ENCODE measurements around the gene PSKH1. TPM values are rescaled to one million over a fixed set of nuclear protein-coding genes. Genes with fewer than 3 reads are reported as not detected.
"Not testable (repeated sequence)": the region's sequence is repeated elsewhere in the genome, so short reads cannot be mapped to it uniquely, and the experiment has no call there.

The PSKH1 gene
- polyA plus RNA-seq, 1 donor (not counting 4 experiments of a cell fraction or from before 2014, with no cell fraction given) = 10.7 TPM

GRCh38 chr16:67861877-67862276, 31.2 kb upstream of the PSKH1 start:
- no peak for DNase-seq (ENCODE audit: low read depth, low spot score)
- no peak for FAIRE-seq
- H3K9me3 ChIP-seq (ENCODE audit: control insufficient read depth, low read depth, low read length) = no peaks in the 10 kb centered on the region
- H3K27ac ChIP-seq (ENCODE audit: control insufficient read depth, insufficient read depth, low read length) = peak overlapping the region; percentile 32
- no peak overlapping the region for H3K4me3 ChIP-seq (ENCODE audit: control insufficient read depth in 2 of 3, extremely low read depth in 1 of 3, insufficient read depth in 2 of 3, low read depth in 1 of 3, low read length in 3 of 3)
- dilution Hi-C loops (cut with MboI; ENCODE audit: extremely low pct_ligation_motif_present, low sequenced_read_pairs) = no loop called here
- peaks cover 34% of the 10 kb centered on the region for H3K4me1 ChIP-seq (ENCODE audit: control insufficient read depth, extremely low read depth, insufficient read depth, low read length)
- no peaks in the 10 kb centered on the region for H3K27me3 ChIP-seq (ENCODE audit: control insufficient read depth, extremely low read depth, insufficient read depth, low read length)
- no peak overlapping the region for H3K9ac ChIP-seq (ENCODE audit: control insufficient read depth, extremely low read depth, insufficient read depth, low read length)
- peaks cover 6% of the 10 kb centered on the region for H3K9me1 ChIP-seq (ENCODE audit: control insufficient read depth, extremely low read depth, insufficient read depth, low read length)
- peaks cover 78% of the 10 kb centered on the region for H3K79me2 ChIP-seq (ENCODE audit: control insufficient read depth, insufficient read depth, low read length)
- H3K4me2 ChIP-seq (ENCODE audit: control insufficient read depth, extremely low read depth, insufficient read depth, low read depth, low read length) = no peak overlapping the region
- peaks cover 37% of the 10 kb centered on the region for H4K20me1 ChIP-seq (ENCODE audit: control insufficient read depth, extremely low read depth, insufficient read depth, low read length)
- no peak for TF ChIP-seq EZH2 (IDR thresholded peaks at IDR 0.05; ENCODE audit: low read length)
- TF ChIP-seq CTCF (optimal IDR thresholded peaks at IDR 0.05 in 1 of 3, IDR thresholded peaks at IDR 0.05 in 1 of 3, conservative IDR thresholded peaks at IDR 0.05 in 1 of 3; ENCODE audit: extremely low read depth in 1 of 3, insufficient read depth in 2 of 3, low read length in 3 of 3) = no peak
- H2AFZ ChIP-seq (ENCODE audit: control insufficient read depth, low read length) = no peak overlapping the region
- H3K36me3 ChIP-seq (ENCODE audit: control insufficient read depth in 2 of 2, extremely low read depth in 1 of 2, insufficient read depth in 2 of 2, low read length in 2 of 2) = peaks cover 16 to 52% of the 10 kb centered on the region in 2 experiments

- dilution Hi-C loops (cut with MboI; ENCODE audit: extremely low pct_ligation_motif_present, low sequenced_read_pairs) = no loop called here
- H3K9ac ChIP-seq (ENCODE audit: control insufficient read depth, extremely low read depth, insufficient read depth, low read length) = peak overlapping the region; percentile 8
- H3K79me2 ChIP-seq (ENCODE audit: control insufficient read depth, insufficient read depth, low read length) = peaks cover 70% of the 10 kb centered on the region
- no peak overlapping the region for H3K4me2 ChIP-seq (ENCODE audit: control insufficient read depth, extremely low read depth, insufficient read depth, low read depth, low read length)
- no peak for TF ChIP-seq EZH2 (IDR thresholded peaks at IDR 0.05; ENCODE audit: low read length)
- TF ChIP-seq CTCF (optimal IDR thresholded peaks at IDR 0.05 in 1 of 3, IDR thresholded peaks at IDR 0.05 in 1 of 3, conservative IDR thresholded peaks at IDR 0.05 in 1 of 3; ENCODE audit: extremely low read depth in 1 of 3, insufficient read depth in 2 of 3, low read length in 3 of 3) = no peak
- H4K20me1 ChIP-seq (ENCODE audit: control insufficient read depth, extremely low read depth, insufficient read depth, low read length) = peaks cover 32% of the 10 kb centered on the region
- H3K4me3 ChIP-seq (ENCODE audit: control insufficient read depth in 2 of 3, extremely low read depth in 1 of 3, insufficient read depth in 2 of 3, low read depth in 1 of 3, low read length in 3 of 3) = no peak overlapping the region
- H3K4me1 ChIP-seq (ENCODE audit: control insufficient read depth, extremely low read depth, insufficient read depth, low read length) = peaks cover 25% of the 10 kb centered on the region
- no peaks in the 10 kb centered on the region for H3K9me3 ChIP-seq (ENCODE audit: control insufficient read depth, low read depth, low read length)
- H2AFZ ChIP-seq (ENCODE audit: control insufficient read depth, low read length) = no peak overlapping the region
- peaks cover 20 to 60% of the 10 kb centered on the region in 2 experiments for H3K36me3 ChIP-seq (ENCODE audit: control insufficient read depth in 2 of 2, extremely low read depth in 1 of 2, insufficient read depth in 2 of 2, low read length in 2 of 2)
- no peak for FAIRE-seq
- H3K27ac ChIP-seq (ENCODE audit: control insufficient read depth, insufficient read depth, low read length) = peak overlapping the region; percentile 48
- peaks cover 5% of the 10 kb centered on the region for H3K9me1 ChIP-seq (ENCODE audit: control insufficient read depth, extremely low read depth, insufficient read depth, low read length)
- no peaks in the 10 kb centered on the region for H3K27me3 ChIP-seq (ENCODE audit: control insufficient read depth, extremely low read depth, insufficient read depth, low read length)
- no peak for DNase-seq (ENCODE audit: low read depth, low spot score)
Observed at GRCh38 chr16:67862623-67863583, 30.2 kb upstream of the PSKH1 start.

- H3K27ac ChIP-seq (ENCODE audit: control insufficient read depth, insufficient read depth, low read length); FAIRE-seq; dilution Hi-C loops (cut with MboI; ENCODE audit: extremely low pct_ligation_motif_present, low sequenced_read_pairs); DNase-seq (ENCODE audit: low read depth, low spot score); H3K9me1 ChIP-seq (ENCODE audit: control insufficient read depth, extremely low read depth, insufficient read depth, low read length); H3K4me2 ChIP-seq (ENCODE audit: control insufficient read depth, extremely low read depth, insufficient read depth, low read depth, low read length); H3K9ac ChIP-seq (ENCODE audit: control insufficient read depth, extremely low read depth, insufficient read depth, low read length); H3K4me3 ChIP-seq (ENCODE audit: control insufficient read depth in 2 of 3, extremely low read depth in 1 of 3, insufficient read depth in 2 of 3, low read depth in 1 of 3, low read length in 3 of 3); H2AFZ ChIP-seq (ENCODE audit: control insufficient read depth, low read length); H3K9me3 ChIP-seq (ENCODE audit: control insufficient read depth, low read depth, low read length); H3K27me3 ChIP-seq (ENCODE audit: control insufficient read depth, extremely low read depth, insufficient read depth, low read length): not testable (repeated sequence)
- Histone ChIP-seq H3K79me2 (ENCODE audit: control insufficient read depth, insufficient read depth, low read length) (peaks cover 60% of the 10 kb centered on the region), H4K20me1 (ENCODE audit: control insufficient read depth, extremely low read depth, insufficient read depth, low read length) (peaks cover 27% of the 10 kb centered on the region), H3K4me1 (ENCODE audit: control insufficient read depth, extremely low read depth, insufficient read depth, low read length) (peaks cover 18% of the 10 kb centered on the region), H3K36me3 (ENCODE audit: control insufficient read depth in 2 of 2, extremely low read depth in 1 of 2, insufficient read depth in 2 of 2, low read length in 2 of 2) (peaks cover 27 to 54% of the 10 kb centered on the region in 2 experiments)
Observed at GRCh38 chr16:67864044-67864443, 29.0 kb upstream of the PSKH1 start.

All from keratinocyte (primary cell).